Endodermal cell (in vitro differentiated cells): ENCODE results near the gene DNAAF8. TPM values are rescaled to one million over a fixed set of nuclear protein-coding genes. Genes with fewer than 3 reads are reported as not detected.

Source experiments
- DNase-seq: peaks from one replicate; pipeline ENCODE4 v3.0.0-alpha.2; 2017
- H3K27ac ChIP-seq: 2 replicates; pipeline ENCODE4 v1.5.1; 2013; ENCODE audit warnings: mild to moderate bottlenecking, low read depth, low read length, moderate library complexity
- H3K27me3 ChIP-seq: 2 replicates; pipeline ENCODE4 v1.6.1; 2013; ENCODE audit warnings: mild to moderate bottlenecking, low read length, moderate library complexity; ENCODE audit not compliant: insufficient read depth, control insufficient read depth, poor library complexity, severe bottlenecking
- H3K36me3 ChIP-seq: 2 replicates; pipeline ENCODE4 v1.7.0; 2013; ENCODE audit warnings: mild to moderate bottlenecking, low read length, moderate library complexity; ENCODE audit not compliant: control insufficient read depth, insufficient read depth
- H3K4me1 ChIP-seq: one replicate; pipeline ENCODE4 v1.7.0; 2013; ENCODE audit warnings: low read length; ENCODE audit not compliant: control insufficient read depth, insufficient read depth
- H3K4me3 ChIP-seq: 2 replicates; pipeline ENCODE4 v1.5.1; 2013; ENCODE audit warnings: mild to moderate bottlenecking, low read length, moderate library complexity
- H3K9ac ChIP-seq: 2 replicates; pipeline ENCODE4 v1.6.1; 2013; ENCODE audit warnings: mild to moderate bottlenecking, low read length, moderate library complexity; ENCODE audit not compliant: poor library complexity, severe bottlenecking; ENCODE audit errors: extremely low read depth
- H3K9me3 ChIP-seq: 2 replicates; pipeline ENCODE4 v1.6.1; 2013; ENCODE audit warnings: mild to moderate bottlenecking, low read length, moderate library complexity; ENCODE audit not compliant: control insufficient read depth
- H3K27ac Mint-ChIP-seq: 2 replicates; pipeline ENCODE4 v1.8.0; 2020; ENCODE audit warnings: mixed read lengths
- H3K27me3 Mint-ChIP-seq: 2 replicates; pipeline ENCODE4 v1.8.0; 2021; ENCODE audit warnings: mild to moderate bottlenecking, mixed read lengths; ENCODE audit not compliant: insufficient read depth
- H3K36me3 Mint-ChIP-seq: 2 replicates; pipeline ENCODE4 v1.8.0; 2020; ENCODE audit warnings: low read depth, mixed read lengths
- H3K4me1 Mint-ChIP-seq: 2 replicates; pipeline ENCODE4 v1.8.0; 2020; ENCODE audit warnings: mixed read lengths
- H3K4me3 Mint-ChIP-seq: 2 replicates; pipeline ENCODE4 v1.8.0; 2020; ENCODE audit warnings: mild to moderate bottlenecking, moderate library complexity, mixed read lengths
- H3K9me3 Mint-ChIP-seq: 2 replicates; pipeline ENCODE4 v1.8.0; 2020; ENCODE audit warnings: mild to moderate bottlenecking, mixed read lengths
- WGBS, 2 experiments: methylation state at CpG; one replicate each; pipeline versions ENCODE4 v1.1.5 to v1.1.7; 2013; ENCODE audit warnings: missing lambda C conversion rate in 2 of 2, mixed read lengths in 1 of 2; ENCODE audit not compliant: insufficient coverage in 1 of 2, insufficient read length in 1 of 2; 5-methylcytosine and 5-hydroxymethylcytosine counted together
- total RNA-seq, 2 donors: library from RNA; stranded (reverse); fragmentation: NEBNext Ultra II Directional in 1 of 2; extraction: Animal tissue kit (Norgen Biotek cat#: 25700) in 1 of 2; gene quantifications; 2 replicates in 1 of 2; 3 replicates in 1 of 2; pipeline ENCODE4 v1.2.1, GENCODE V29; 2021
- TF ChIP-seq, protein P1 (sequence below): fragments of 200-600 bp; sonication (generic); conservative IDR thresholded peaks from 2 replicates; pipeline ENCODE4 v1.5.0; 2021; ENCODE audit warnings: antibody characterized with exemption, mild to moderate bottlenecking

The DNAAF8 gene
- total RNA-seq, 2 donors from 2014 or later, result 0.35 to 0.64 TPM

DNA sequence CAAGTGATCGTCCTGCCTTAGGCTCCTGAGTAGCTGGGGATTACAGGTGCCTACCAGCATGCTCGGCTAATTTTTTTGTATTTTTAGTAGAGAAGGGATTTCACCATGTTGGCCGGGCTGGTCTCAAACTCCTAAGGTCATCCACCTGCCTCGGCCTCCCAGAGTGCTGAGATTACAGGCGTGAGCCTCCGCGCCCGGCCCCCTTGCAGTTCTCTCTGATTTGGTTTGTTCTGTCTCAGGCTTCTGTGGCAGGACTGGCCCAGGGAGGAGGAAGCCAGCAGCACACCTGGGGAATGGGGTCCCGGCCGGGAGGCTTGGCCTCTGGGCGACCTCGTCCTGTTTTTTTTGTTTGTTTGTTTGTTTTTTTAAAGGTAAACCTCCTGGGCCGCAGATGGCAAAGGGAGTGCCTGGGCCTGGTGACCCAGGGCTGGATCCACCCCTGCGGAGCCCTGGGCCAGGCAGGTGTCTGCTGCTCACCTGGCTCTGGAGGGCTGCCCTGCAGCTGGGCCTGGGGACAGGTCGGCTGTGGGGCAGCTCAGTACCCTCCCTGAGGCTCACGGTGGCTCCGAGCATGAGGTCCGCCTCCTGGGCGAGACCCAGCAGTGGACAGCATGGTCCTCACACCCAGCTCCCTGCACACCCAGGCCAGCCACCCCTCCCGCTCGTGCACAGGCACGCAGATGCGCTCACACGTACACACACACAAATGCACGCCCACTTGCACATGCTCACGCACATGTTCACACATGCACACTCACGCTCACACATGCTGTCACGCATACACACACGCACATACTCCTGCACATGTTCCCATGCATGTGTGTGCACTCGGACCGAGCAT, 44.3 kb upstream of the DNAAF8 start:
- TF ChIP-seq, protein P1, sequence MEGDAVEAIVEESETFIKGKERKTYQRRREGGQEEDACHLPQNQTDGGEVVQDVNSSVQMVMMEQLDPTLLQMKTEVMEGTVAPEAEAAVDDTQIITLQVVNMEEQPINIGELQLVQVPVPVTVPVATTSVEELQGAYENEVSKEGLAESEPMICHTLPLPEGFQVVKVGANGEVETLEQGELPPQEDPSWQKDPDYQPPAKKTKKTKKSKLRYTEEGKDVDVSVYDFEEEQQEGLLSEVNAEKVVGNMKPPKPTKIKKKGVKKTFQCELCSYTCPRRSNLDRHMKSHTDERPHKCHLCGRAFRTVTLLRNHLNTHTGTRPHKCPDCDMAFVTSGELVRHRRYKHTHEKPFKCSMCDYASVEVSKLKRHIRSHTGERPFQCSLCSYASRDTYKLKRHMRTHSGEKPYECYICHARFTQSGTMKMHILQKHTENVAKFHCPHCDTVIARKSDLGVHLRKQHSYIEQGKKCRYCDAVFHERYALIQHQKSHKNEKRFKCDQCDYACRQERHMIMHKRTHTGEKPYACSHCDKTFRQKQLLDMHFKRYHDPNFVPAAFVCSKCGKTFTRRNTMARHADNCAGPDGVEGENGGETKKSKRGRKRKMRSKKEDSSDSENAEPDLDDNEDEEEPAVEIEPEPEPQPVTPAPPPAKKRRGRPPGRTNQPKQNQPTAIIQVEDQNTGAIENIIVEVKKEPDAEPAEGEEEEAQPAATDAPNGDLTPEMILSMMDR, result no peak
- Mint-ChIP-seq H3K4me1 (peaks cover under 1% of the 10 kb centered on the region), H3K4me3 (no peak overlapping the region), H3K36me3 (peaks cover 2% of the 10 kb centered on the region), H3K27ac (no peak overlapping the region), H3K27me3 (no peaks in the 10 kb centered on the region), H3K9me3 (no peaks in the 10 kb centered on the region)
- Histone ChIP-seq H3K4me1 (no peaks in the 10 kb centered on the region), H3K9ac (no peak overlapping the region), H3K27me3 (no peaks in the 10 kb centered on the region), H3K36me3 (peaks cover 16% of the 10 kb centered on the region), H3K9me3 (no peaks in the 10 kb centered on the region), H3K4me3 (no peak overlapping the region), H3K27ac (no peak overlapping the region)
- DNase-seq, result peak; percentile 44
- 94% methylated on average over 23 to 30 of the region's 31 CpGs for WGBS, 2 experiments

DNA sequence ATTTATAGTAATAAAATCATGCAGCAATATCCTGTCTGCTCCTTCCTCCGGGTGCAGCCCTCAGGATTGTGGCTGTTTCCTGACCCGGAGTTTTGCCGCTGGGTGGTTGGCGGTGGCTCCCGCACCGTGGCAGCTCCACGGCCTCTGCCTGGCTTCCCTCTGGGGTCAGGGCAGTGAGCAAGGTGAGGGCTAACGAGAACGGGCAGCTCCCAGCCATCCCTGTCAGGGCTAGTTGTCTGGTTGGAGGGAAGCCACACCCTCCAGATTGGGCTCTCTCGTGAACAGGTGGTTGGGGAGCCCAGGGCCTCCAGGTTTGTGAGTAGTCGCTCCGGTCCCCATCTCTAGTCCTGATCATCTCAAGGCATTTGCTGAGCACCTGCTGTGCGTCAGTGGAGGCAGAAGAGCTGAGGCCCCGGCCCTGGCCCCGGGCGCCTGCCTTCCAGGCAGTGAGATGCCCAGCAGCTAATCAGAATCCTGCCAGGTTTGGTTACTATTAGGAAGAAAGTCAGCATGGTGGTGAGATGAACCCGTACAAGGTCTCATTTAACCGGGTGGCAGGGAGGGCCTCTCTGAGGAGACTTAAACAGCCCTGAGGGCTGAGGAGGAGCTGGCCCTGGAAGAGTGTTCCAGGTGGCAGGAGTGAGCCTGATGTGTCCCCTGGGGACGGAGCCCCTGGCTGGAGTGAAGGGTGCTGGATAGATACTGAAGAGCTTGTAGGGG, 43.2 kb upstream of the DNAAF8 start:
- Mint-ChIP-seq H3K36me3 (peaks cover 3% of the 10 kb centered on the region), H3K27ac (no peak overlapping the region), H3K9me3 (no peaks in the 10 kb centered on the region), H3K4me3 (no peak overlapping the region), H3K4me1 (peaks cover 4% of the 10 kb centered on the region), H3K27me3 (no peaks in the 10 kb centered on the region)
- 92 to 93% methylated on average over 17 to 19 of the region's 19 CpGs for WGBS, 2 experiments
- H3K27ac ChIP-seq, result no peak overlapping the region
- no peaks in the 10 kb centered on the region for H3K4me1 ChIP-seq
- TF ChIP-seq, protein P1, result no peak
- H3K36me3 ChIP-seq, result peaks cover 20% of the 10 kb centered on the region
- no peaks in the 10 kb centered on the region for H3K9me3 ChIP-seq
- H3K27me3 ChIP-seq, result no peaks in the 10 kb centered on the region
- H3K4me3 ChIP-seq, result no peak overlapping the region
- H3K9ac ChIP-seq, result no peak overlapping the region
- peak; percentile 48 for DNase-seq

DNA sequence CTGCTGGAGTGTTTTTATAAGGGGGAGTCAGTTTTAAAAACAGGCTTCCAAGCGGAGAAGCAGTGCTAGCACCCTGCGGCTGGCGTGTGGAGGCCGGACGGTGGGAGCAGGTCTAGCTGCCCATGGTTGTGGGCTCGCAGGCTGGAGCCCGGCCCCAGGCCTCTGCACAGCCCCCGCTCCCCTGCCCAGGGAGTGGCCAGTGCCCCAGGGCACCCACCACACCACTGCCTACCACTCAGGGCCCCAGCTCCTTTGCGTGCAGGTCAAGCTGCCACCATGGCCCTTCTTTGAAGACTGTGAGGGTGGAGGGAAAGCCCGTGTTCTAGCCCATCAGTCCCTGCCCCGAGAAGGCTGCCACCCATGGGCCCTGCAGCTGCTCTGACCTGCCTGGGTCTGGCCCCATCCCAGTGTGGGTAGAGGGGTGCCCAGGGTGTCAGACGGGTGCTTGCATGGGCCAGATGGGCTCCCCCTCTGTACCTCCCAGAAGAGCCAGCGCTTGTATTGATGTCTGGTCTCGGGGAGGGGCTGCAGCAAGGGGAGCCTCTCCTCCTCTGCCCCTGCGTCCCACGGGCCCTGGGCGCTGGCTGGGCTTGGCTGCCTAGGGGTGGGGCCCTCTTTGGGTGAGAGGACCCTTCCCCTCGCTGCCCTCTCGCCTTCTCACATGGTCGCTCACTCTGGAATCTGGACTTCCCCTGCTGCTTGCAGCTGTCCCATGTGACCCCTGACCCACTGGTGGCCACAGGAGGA, 42.5 kb upstream of the DNAAF8 start:
- WGBS, 2 experiments, result 89 to 92% methylated on average over 13 to 20 of the region's 20 CpGs
- Mint-ChIP-seq H3K4me3 (no peak overlapping the region), H3K27me3 (no peaks in the 10 kb centered on the region), H3K9me3 (no peaks in the 10 kb centered on the region), H3K36me3 (peaks cover 3% of the 10 kb centered on the region), H3K4me1 (peaks cover 4% of the 10 kb centered on the region), H3K27ac (no peak overlapping the region)
- H3K27ac ChIP-seq, result no peak overlapping the region
- no peak overlapping the region for H3K4me3 ChIP-seq
- peaks cover 28% of the 10 kb centered on the region for H3K36me3 ChIP-seq
- DNase-seq, result peak; percentile 53
- no peaks in the 10 kb centered on the region for H3K9me3 ChIP-seq
- TF ChIP-seq, protein P1, result no peak
- no peaks in the 10 kb centered on the region for H3K4me1 ChIP-seq
- no peaks in the 10 kb centered on the region for H3K27me3 ChIP-seq
- H3K9ac ChIP-seq, result no peak overlapping the region
